ENCODE measurements around the gene MPP1. TPM values are rescaled to one million over a fixed set of nuclear protein-coding genes. Genes with fewer than 3 reads are reported as not detected.

MPP1 gene
- total RNA-seq, 1 donor: 23.3 TPM

- no peak for TF ChIP-seq CTCF (IDR thresholded peaks at IDR 0.05; ENCODE audit: insufficient read depth, low read length)
- no peak overlapping the region for H3K4me3 ChIP-seq (ENCODE audit: low read depth, low read length)
- no peak for DNase-seq (ENCODE audit: low read depth)
Measured at GRCh38 chrX:154775419-154776349, 29.6 kb downstream of the MPP1 start.

GRCh38 chrX:154774622-154775021 is 30.7 kb downstream of the MPP1 start:
- H3K4me3 ChIP-seq (ENCODE audit: low read depth, low read length): no peak overlapping the region
- no peak for TF ChIP-seq CTCF (IDR thresholded peaks at IDR 0.05; ENCODE audit: insufficient read depth, low read length)
- no peak for DNase-seq (ENCODE audit: low read depth)

GRCh38 chrX:154762537-154763296 is 42.6 kb downstream of the MPP1 start, which contains the start of gene DKC1:
Gene DKC1, plus strand, starts transcription at chrX:154762864. Its CDS starts 102 bp downstream, at chrX:154762966.
- peak within 1 kb of the TSS; percentile 76 for H3K4me3 ChIP-seq (ENCODE audit: low read depth, low read length)
- peak; percentile 94 for DNase-seq (ENCODE audit: low read depth)
- no peak for TF ChIP-seq CTCF (IDR thresholded peaks at IDR 0.05; ENCODE audit: insufficient read depth, low read length)

GRCh38 chrX:154761977-154762536 is 43.2 kb downstream of the MPP1 start:
- no peak for DNase-seq (ENCODE audit: low read depth)
- H3K4me3 ChIP-seq (ENCODE audit: low read depth, low read length): peak overlapping the region; percentile 62
- TF ChIP-seq CTCF (IDR thresholded peaks at IDR 0.05; ENCODE audit: insufficient read depth, low read length): no peak

- H3K4me3 ChIP-seq (ENCODE audit: low read depth, low read length): no peak overlapping the region
- no peak for DNase-seq (ENCODE audit: low read depth)
- TF ChIP-seq CTCF (IDR thresholded peaks at IDR 0.05; ENCODE audit: insufficient read depth, low read length): no peak
Measured at GRCh38 chrX:154758696-154759095, 46.6 kb downstream of the MPP1 start.

- no peak for TF ChIP-seq CTCF (IDR thresholded peaks at IDR 0.05; ENCODE audit: insufficient read depth, low read length)
- H3K4me3 ChIP-seq (ENCODE audit: low read depth, low read length): no peak overlapping the region
- no peak for DNase-seq (ENCODE audit: low read depth)
Measured at GRCh38 chrX:154751669-154752271, 53.5 kb downstream of the MPP1 start.
